SK-N-SH (cell line): ENCODE data around the gene TMEM94. TPM values are rescaled to one million over a fixed set of nuclear protein-coding genes. Genes with fewer than 3 reads are reported as not detected.

Experiments used
- CTCF ChIA-PET: fragments of 300-600, 350-600 bp; formaldehyde crosslinking; extraction: SDS; loops from one replicate; lab custom pipeline; 2021; lab: Yijun Ruan, JAX
- POLR2A ChIA-PET: fragments of 350-600 bp; sonication (Branson Sonifier 250); formaldehyde crosslinking; extraction: SDS; loops from one replicate; lab custom pipeline; 2020; ENCODE audit warnings: antibody characterized with exemption, inconsistent platforms; lab: Yijun Ruan, JAX
- DNase-seq: peaks from one replicate; pipeline ENCODE4 v3.0.0; 2012
- H2AFZ ChIP-seq: fragments of 200-600 bp; sonication (generic); 2 replicates; pipeline ENCODE4 v1.8.1; 2016; ENCODE audit warnings: antibody characterized with exemption, mild to moderate bottlenecking, low read depth
- H3F3A ChIP-seq: fragments of 200-600 bp; sonication (generic); replicated peaks from 2 replicates; pipeline ENCODE3; 2016; ENCODE audit warnings: antibody characterized with exemption, mild to moderate bottlenecking; ENCODE audit not compliant: insufficient read depth
- H3K27ac ChIP-seq, 2 experiments: fragments of 200-500 bp in 1 of 2; fragments of 200-600 bp in 1 of 2; sonication (Bioruptor generic) in 1 of 2; sonication (generic), shearing (Covaris generic) in 1 of 2; 2 replicates each; pipeline versions ENCODE4 v1.5.1 to v1.6.1; 2014 to 2016; ENCODE audit warnings: low read depth in 2 of 2, inconsistent platforms in 1 of 2, low read length in 1 of 2, mild to moderate bottlenecking in 1 of 2, mixed read lengths in 1 of 2
- H3K27me3 ChIP-seq: fragments of 200-600 bp; sonication (generic), shearing (Covaris generic); 2 replicates; pipeline ENCODE4 v1.6.1; 2016; ENCODE audit warnings: mixed run types; ENCODE audit not compliant: insufficient read depth
- H3K36me3 ChIP-seq, 2 experiments: fragments of 200-500 bp in 1 of 2; fragments of 200-600 bp in 1 of 2; sonication (Bioruptor generic) in 1 of 2; sonication (generic) in 1 of 2; replicated peaks in 1 of 2; 2 replicates each; pipeline versions ENCODE3 to v1.5.1; 2014 to 2016; ENCODE audit warnings: low read length in 1 of 2, mild to moderate bottlenecking in 1 of 2; ENCODE audit not compliant: insufficient read depth in 2 of 2, control insufficient read depth in 1 of 2
- H3K4me1 ChIP-seq, 2 experiments: fragments of 200-500 bp in 1 of 2; fragments of 200-600 bp in 1 of 2; sonication (Bioruptor generic) in 1 of 2; sonication (generic), shearing (Covaris generic) in 1 of 2; 2 replicates each; pipeline versions ENCODE4 v1.5.1 to v1.6.1; 2014 to 2016; ENCODE audit warnings: low read depth in 1 of 2, low read length in 1 of 2, mixed run types in 1 of 2; ENCODE audit not compliant: insufficient read depth in 2 of 2, control insufficient read depth in 1 of 2
- H3K4me2 ChIP-seq: fragments of 200-600 bp; sonication (generic), shearing (Covaris generic); 2 replicates; pipeline ENCODE4 v1.6.1; 2017; ENCODE audit warnings: mixed run types
- H3K4me3 ChIP-seq, 2 experiments: fragments of 200-500 bp in 1 of 2; fragments of 200-600 bp in 1 of 2; sonication (Bioruptor generic) in 1 of 2; sonication (generic), shearing (Covaris generic) in 1 of 2; 2 replicates each; pipeline versions ENCODE4 v1.5.1 to v1.8.1; 2014 to 2016; ENCODE audit warnings: low read depth in 2 of 2, inconsistent platforms in 1 of 2, low read length in 1 of 2, mild to moderate bottlenecking in 1 of 2, mixed read lengths in 1 of 2, moderate library complexity in 1 of 2
- H3K79me2 ChIP-seq: fragments of 200-600 bp; sonication (generic); 2 replicates; pipeline ENCODE4 v1.8.1; 2017; ENCODE audit warnings: mild to moderate bottlenecking; ENCODE audit not compliant: insufficient read depth
- H3K9ac ChIP-seq: fragments of 200-600 bp; sonication (generic); 2 replicates; pipeline ENCODE4 v1.6.1; 2017; ENCODE audit warnings: mixed run types
- H3K9me2 ChIP-seq: fragments of 200-600 bp; sonication (generic); 2 replicates; pipeline ENCODE4 v1.6.1; 2017; ENCODE audit warnings: mixed run types
- H3K9me3 ChIP-seq: fragments of 200-600 bp; sonication (generic); 2 replicates; pipeline ENCODE4 v1.6.1; 2017; ENCODE audit warnings: mixed run types, mild to moderate bottlenecking, moderate library complexity
- H4K20me1 ChIP-seq: fragments of 200-600 bp; sonication (generic); 2 replicates; pipeline ENCODE4 v1.6.1; 2017; ENCODE audit warnings: mild to moderate bottlenecking, mixed run types; ENCODE audit not compliant: insufficient read depth
- ELF1 ChIP-seq: IDR thresholded peaks from 2 replicates; pipeline ENCODE4 v1.4.0; 2012
- EP300 ChIP-seq, 2 experiments: IDR thresholded peaks; 2 replicates each; pipeline versions ENCODE4 v1.4.0 to v1.6.1; 2012; ENCODE audit warnings: borderline replicate concordance in 1 of 2, low read depth in 1 of 2, low read length in 1 of 2
- EZH2phosphoT487 ChIP-seq: fragments of 200-600 bp; sonication (generic); IDR thresholded peaks from 2 replicates; pipeline ENCODE4 v1.6.1; 2017; ENCODE audit warnings: low read depth, mixed run types, mild to moderate bottlenecking, antibody characterized with exemption, moderate library complexity, borderline replicate concordance
- GATA2 ChIP-seq: sonication (generic); formaldehyde crosslinking; IDR thresholded peaks from 2 replicates; pipeline ENCODE4 v1.5.0; 2020; ENCODE audit warnings: mild to moderate bottlenecking, missing genetic modification reagents
- NFIC ChIP-seq: IDR thresholded peaks from 2 replicates; pipeline ENCODE4 v1.4.0; 2012; ENCODE audit warnings: borderline replicate concordance
- NRF1 ChIP-seq: IDR thresholded peaks from 2 replicates; pipeline ENCODE4 v1.6.1; 2012; ENCODE audit warnings: low read depth, mild to moderate bottlenecking, low read length
- RCOR1 ChIP-seq: fragments of 150-350 bp; IDR thresholded peaks from 2 replicates; pipeline ENCODE4 v1.6.1; 2017; ENCODE audit warnings: antibody characterized with exemption, low read length
- REST ChIP-seq: IDR thresholded peaks from 2 replicates; pipeline ENCODE4 v1.6.1; 2012; ENCODE audit warnings: mild to moderate bottlenecking, low read depth, low read length, moderate library complexity
- RFX5 ChIP-seq: IDR thresholded peaks from 2 replicates; pipeline ENCODE4 v1.6.1; 2012; ENCODE audit warnings: mild to moderate bottlenecking, improper control_type of control experiment, low read length
- RXRA ChIP-seq: IDR thresholded peaks from 2 replicates; pipeline ENCODE4 v1.4.0; 2012; ENCODE audit warnings: low read depth, mild to moderate bottlenecking, borderline replicate concordance
- SIN3A ChIP-seq: IDR thresholded peaks from 2 replicates; pipeline ENCODE4 v1.6.1; 2012; ENCODE audit warnings: low read depth, mild to moderate bottlenecking, low read length, moderate library complexity, borderline replicate concordance
- SMC3 ChIP-seq: IDR thresholded peaks from 2 replicates; pipeline ENCODE4 v1.6.1; 2012; ENCODE audit warnings: low read depth, low read length, improper control_type of control experiment
- TAF1 ChIP-seq: IDR thresholded peaks from 2 replicates; pipeline ENCODE4 v1.6.1; 2012; ENCODE audit warnings: low read depth, mild to moderate bottlenecking, low read length, moderate library complexity, borderline replicate concordance
- TCF12 ChIP-seq: IDR thresholded peaks from 2 replicates; pipeline ENCODE4 v1.4.0; 2012
- WGBS: methylation state at CpG from one replicate; pipeline ENCODE4 v1.1.6; 2017; ENCODE audit warnings: low lambda C conversion rate; 5-methylcytosine and 5-hydroxymethylcytosine counted together
- polyA plus RNA-seq, 3 experiments: library from polyadenylated mRNA; depleted of rRNA; stranded (reverse); fragments of >200 nt; gene quantifications; 2 replicates each; pipeline ENCODE4 v1.2.3, GENCODE V29; 2012
- TF ChIP-seq, protein P1 (sequence below): fragments of 200-600 bp; sonication (generic); IDR thresholded peaks from 2 replicates; pipeline ENCODE4 v1.6.1; 2017; ENCODE audit warnings: antibody characterized with exemption, mild to moderate bottlenecking, moderate library complexity
- TF ChIP-seq, protein P2 (sequence below): fragments of 150-350 bp; IDR thresholded peaks from 2 replicates; pipeline ENCODE4 v1.6.1; 2017; ENCODE audit warnings: antibody characterized with exemption, low read length, low read depth, borderline replicate concordance

The TMEM94 gene
- polyA plus RNA-seq, 1 of the 3 experiments (the other 2 are of a cell fraction) = 89.9 TPM

DNA sequence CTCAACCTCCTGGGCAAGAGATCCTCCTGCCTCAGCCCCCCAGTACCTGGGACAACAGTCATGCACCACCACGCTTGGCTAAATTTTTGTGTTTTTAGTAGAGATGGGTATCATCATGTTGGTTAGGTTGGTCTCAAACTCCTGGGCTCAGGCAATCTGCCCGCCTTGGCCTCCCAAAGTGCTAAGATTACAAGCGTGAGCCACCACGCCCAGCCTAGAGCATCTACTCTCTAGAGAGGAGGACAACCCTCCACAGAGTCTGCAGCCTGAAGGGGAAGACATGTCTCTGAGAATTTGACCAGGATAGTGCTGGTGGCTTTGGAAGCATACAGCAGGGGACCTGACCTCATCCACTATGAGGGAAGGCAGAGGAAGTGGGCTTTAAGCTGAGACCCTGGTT lies 46.3 kb upstream of the TMEM94 start (continued):
- TF ChIP-seq, protein P1, sequence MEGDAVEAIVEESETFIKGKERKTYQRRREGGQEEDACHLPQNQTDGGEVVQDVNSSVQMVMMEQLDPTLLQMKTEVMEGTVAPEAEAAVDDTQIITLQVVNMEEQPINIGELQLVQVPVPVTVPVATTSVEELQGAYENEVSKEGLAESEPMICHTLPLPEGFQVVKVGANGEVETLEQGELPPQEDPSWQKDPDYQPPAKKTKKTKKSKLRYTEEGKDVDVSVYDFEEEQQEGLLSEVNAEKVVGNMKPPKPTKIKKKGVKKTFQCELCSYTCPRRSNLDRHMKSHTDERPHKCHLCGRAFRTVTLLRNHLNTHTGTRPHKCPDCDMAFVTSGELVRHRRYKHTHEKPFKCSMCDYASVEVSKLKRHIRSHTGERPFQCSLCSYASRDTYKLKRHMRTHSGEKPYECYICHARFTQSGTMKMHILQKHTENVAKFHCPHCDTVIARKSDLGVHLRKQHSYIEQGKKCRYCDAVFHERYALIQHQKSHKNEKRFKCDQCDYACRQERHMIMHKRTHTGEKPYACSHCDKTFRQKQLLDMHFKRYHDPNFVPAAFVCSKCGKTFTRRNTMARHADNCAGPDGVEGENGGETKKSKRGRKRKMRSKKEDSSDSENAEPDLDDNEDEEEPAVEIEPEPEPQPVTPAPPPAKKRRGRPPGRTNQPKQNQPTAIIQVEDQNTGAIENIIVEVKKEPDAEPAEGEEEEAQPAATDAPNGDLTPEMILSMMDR = no peak
- no peak for TF ChIP-seq RFX5
- TF ChIP-seq EZH2phosphoT487 = no peak
- no peak for TF ChIP-seq TAF1
- TF ChIP-seq, protein P2, sequence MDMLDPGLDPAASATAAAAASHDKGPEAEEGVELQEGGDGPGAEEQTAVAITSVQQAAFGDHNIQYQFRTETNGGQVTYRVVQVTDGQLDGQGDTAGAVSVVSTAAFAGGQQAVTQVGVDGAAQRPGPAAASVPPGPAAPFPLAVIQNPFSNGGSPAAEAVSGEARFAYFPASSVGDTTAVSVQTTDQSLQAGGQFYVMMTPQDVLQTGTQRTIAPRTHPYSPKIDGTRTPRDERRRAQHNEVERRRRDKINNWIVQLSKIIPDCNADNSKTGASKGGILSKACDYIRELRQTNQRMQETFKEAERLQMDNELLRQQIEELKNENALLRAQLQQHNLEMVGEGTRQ = no peak
- TF ChIP-seq GATA2 (CRISPR knock-in tag) = no peak
- no peak for TF ChIP-seq TCF12
- no peak for TF ChIP-seq RXRA
- TF ChIP-seq RCOR1 = no peak
- no peak for TF ChIP-seq ELF1

DNA sequence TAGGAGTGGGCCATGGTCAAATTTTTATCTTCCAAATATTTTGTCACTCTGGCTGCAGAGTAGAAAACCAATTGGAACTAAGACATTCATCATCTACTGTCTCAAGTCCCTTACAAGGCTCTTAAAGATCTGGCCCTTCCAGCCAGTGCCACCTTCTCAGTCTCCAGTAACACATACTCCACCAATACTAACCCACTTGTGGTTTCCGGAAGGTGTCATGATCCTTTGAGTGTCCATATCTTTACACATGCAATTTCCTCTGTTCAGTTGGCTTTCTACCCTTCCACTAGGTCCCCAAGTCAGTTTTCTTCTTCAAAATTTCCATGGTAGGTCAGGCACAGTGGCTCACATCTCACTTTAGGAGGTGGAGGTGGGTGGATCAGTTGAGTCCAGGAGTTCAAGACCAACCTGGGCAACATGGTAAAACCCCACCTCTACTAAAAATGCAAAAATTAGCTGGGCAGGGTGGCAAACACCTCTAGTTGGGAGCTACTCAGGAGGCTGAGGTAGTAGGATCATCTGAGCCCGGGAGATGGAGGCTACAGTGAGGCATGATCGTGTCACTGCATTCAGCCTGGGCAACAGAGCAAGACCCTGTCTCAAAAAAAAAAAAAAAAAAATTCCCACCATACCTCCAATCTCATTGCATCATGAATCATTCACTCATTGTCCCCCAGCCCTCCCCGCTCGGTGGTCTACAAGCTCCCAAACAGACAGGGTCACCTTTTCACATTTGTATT lies 44.9 kb upstream of the TMEM94 start:
- CTCF ChIA-PET = interaction anchor here (0.8 to 3.7 kb wide), 47 partner anchors 10 to 423 kb away, joined by 3 to 83 read pairs (median 6); partner anchors contain the start of genes GGA3, MIF4GD, MRPS7 and SLC25A19

More for the DNA sequence above, 44.9 kb upstream of the TMEM94 start:
- Histone ChIP-seq H3K27ac (no peak overlapping the region), H4K20me1 (no peaks in the 10 kb centered on the region), H3K9me2 (no peaks in the 10 kb centered on the region), H3F3A (peaks cover 11% of the 10 kb centered on the region), H3K79me2 (no peaks in the 10 kb centered on the region), H3K4me3 (no peak overlapping the region), H3K4me2 (no peak overlapping the region), H3K36me3 (no peaks in the 10 kb centered on the region), H3K9me3 (no peaks in the 10 kb centered on the region), H3K4me1 (no peaks in the 10 kb centered on the region; a peak in 1 of 4 replicates), H2AFZ (no peak overlapping the region), H3K9ac (no peak overlapping the region), H3K27me3 (peaks cover 22% of the 10 kb centered on the region)
- no peak for DNase-seq
- POLR2A ChIA-PET = interaction anchor here (0.7 to 1.6 kb wide), 2 partner anchors 141 to 432 kb away, joined by 7 to 10 read pairs; partner anchors contain the start of gene MIF4GD
- no peak for TF ChIP-seq NRF1
- no peak for TF ChIP-seq RFX5
- TF ChIP-seq NFIC = no peak
- no peak for TF ChIP-seq SMC3
- no peak for TF ChIP-seq REST
- TF ChIP-seq SIN3A = no peak
- TF ChIP-seq, protein P2 = no peak
- TF ChIP-seq EP300 (IDR thresholded peaks at IDR 0.05; ENCODE audit: borderline replicate concordance in 1 of 2, low read depth in 1 of 2, low read length in 1 of 2) = no peak
- WGBS = 73% methylated on average over 5 of the region's 5 CpGs
